Activated B cell treated with CpG ODN at 0.5 μM for 24 hours (primary cell): ENCODE results near the gene HUS1B. TPM values are rescaled to one million over a fixed set of nuclear protein-coding genes. Genes with fewer than 3 reads are reported as not detected.

Source experiments
- ATAC-seq: fragments of 200-7000 bp; cut with Tn5 transposase; one replicate; pipeline ENCODE4 v1.10.0; 2021; ENCODE audit warnings: low read depth, mild to moderate bottlenecking, moderate library complexity
- CTCF ChIA-PET: fragments of 350-600 bp; sonication (Branson Sonifier 250); formaldehyde crosslinking; loops from one replicate; lab custom pipeline; 2021; ENCODE audit warnings: antibody characterized with exemption; lab: Charles Lee
- POLR2A ChIA-PET: fragments of 350-600 bp; sonication (Branson Sonifier 250); formaldehyde crosslinking; loops from one replicate; lab custom pipeline; 2021; ENCODE audit warnings: antibody characterized with exemption; lab: Charles Lee
- DNase-seq: peaks from one replicate; pipeline ENCODE4 v3.0.0; 2022
- H3K27ac Mint-ChIP-seq: one replicate; pipeline ENCODE4 v1.8.0; 2020; ENCODE audit warnings: mixed read lengths
- H3K27me3 Mint-ChIP-seq: one replicate; pipeline ENCODE4 v1.8.0; 2021; ENCODE audit warnings: mixed read lengths
- H3K36me3 Mint-ChIP-seq: one replicate; pipeline ENCODE4 v1.8.0; 2021; ENCODE audit warnings: low read depth, mixed read lengths
- H3K4me1 Mint-ChIP-seq: one replicate; pipeline ENCODE4 v1.8.0; 2021; ENCODE audit warnings: mixed read lengths
- H3K4me3 Mint-ChIP-seq: one replicate; pipeline ENCODE4 v1.8.0; 2020; ENCODE audit warnings: mild to moderate bottlenecking, mixed read lengths
- H3K9me3 Mint-ChIP-seq: one replicate; pipeline ENCODE4 v1.8.0; 2020; ENCODE audit warnings: mixed read lengths
- CTCF ChIP-seq: fragments of 200-600 bp; IDR thresholded peaks from one replicate; pipeline ENCODE4 v1.8.0; 2022; ENCODE audit warnings: antibody characterized with exemption, mild to moderate bottlenecking
- intact Hi-C: fragments of 100-400 bp; cut with micrococcal nuclease; formaldehyde crosslinking; loops from one replicate; pipeline ENCODE4 v1.15.1; 2024
- total RNA-seq: library from RNA; stranded (reverse); gene quantifications from 2 replicates; pipeline ENCODE4 v1.2.3, GENCODE V29; 2022

HUS1B gene
- total RNA-seq, 1 donor from 2014 or later = 2.7 TPM

GRCh38 chr6:609905-610304 is 47.0 kb downstream of the HUS1B start:
- no peak for TF ChIP-seq CTCF
- Mint-ChIP-seq H3K9me3 (peaks cover 3% of the 10 kb centered on the region), H3K4me3 (no peak overlapping the region), H3K36me3 (peaks cover 66% of the 10 kb centered on the region), H3K27ac (no peak overlapping the region), H3K27me3 (no peaks in the 10 kb centered on the region), H3K4me1 (peaks cover 15% of the 10 kb centered on the region)
- no peak for ATAC-seq
- no peak for DNase-seq
- ChIA-PET POLR2A (no interaction called here), CTCF (no interaction called here)
- intact Hi-C loops = no loop called here

GRCh38 chr6:606829-607379 is 50.0 kb downstream of the HUS1B start:
- ATAC-seq (no peak), DNase-seq (no peak)
- intact Hi-C loops = no loop called here
- peaks cover 3% of the 10 kb centered on the region for H3K9me3 Mint-ChIP-seq
- no peak for TF ChIP-seq CTCF
- H3K4me3 Mint-ChIP-seq = no peak overlapping the region
- H3K27me3 Mint-ChIP-seq = no peaks in the 10 kb centered on the region
- peaks cover 66% of the 10 kb centered on the region for H3K36me3 Mint-ChIP-seq
- H3K4me1 Mint-ChIP-seq = peaks cover 18% of the 10 kb centered on the region
- ChIA-PET POLR2A (no interaction called here), CTCF (no interaction called here)
- no peak overlapping the region for H3K27ac Mint-ChIP-seq

Other genes starting within 250 kb of the HUS1B start
- gene EXOC2, start 36.0 kb upstream of the HUS1B start, total RNA-seq = 29.8 and 30.8 TPM in 2 replicates